H1 (cell line): Measurements from ENCODE around the gene CASK. TPM values are rescaled to one million over a fixed set of nuclear protein-coding genes. Genes with fewer than 3 reads are reported as not detected.

Experiments
- CTCF ChIA-PET: fragments of 300-600 bp; sonication (Branson Sonifier 250); formaldehyde crosslinking; loops from one replicate; lab custom pipeline; 2021; ENCODE audit not compliant: partially characterized antibody; lab: Charles Lee
- POLR2A ChIA-PET: fragments of 300-600 bp; sonication (Branson Sonifier 250); formaldehyde crosslinking; loops from one replicate; lab custom pipeline; 2021; ENCODE audit warnings: inconsistent platforms; ENCODE audit not compliant: partially characterized antibody; lab: Charles Lee
- DNase-seq, 2 experiments: peaks; one replicate each; pipeline versions ENCODE4 v3.0.0 to v3.0.0-alpha.2; 2010 to 2022; ENCODE audit warnings: low spot score in 2 of 2, low read depth in 1 of 2, mixed read lengths in 1 of 2
- FAIRE-seq: peaks from 2 replicates; lab custom pipeline; 2011; peaks lifted over from hg19 to GRCh38; lab: Jason Lieb, UNC
- H2AFZ ChIP-seq: 2 replicates; pipeline ENCODE4 v1.8.1; 2012; ENCODE audit warnings: low read length, inconsistent platforms
- H2AK5ac ChIP-seq: 2 replicates; pipeline ENCODE4 v1.6.1; 2013; ENCODE audit warnings: low read depth, low read length
- H2BK120ac ChIP-seq: replicated peaks from 2 replicates; pipeline ENCODE3; 2013; ENCODE audit warnings: low read depth, low read length, inconsistent platforms
- H2BK12ac ChIP-seq: 2 replicates; pipeline ENCODE4 v1.6.1; 2013; ENCODE audit warnings: low read depth, low read length
- H2BK15ac ChIP-seq: 2 replicates; pipeline ENCODE4 v1.6.1; 2013; ENCODE audit warnings: low read length
- H2BK20ac ChIP-seq: 2 replicates; pipeline ENCODE4 v1.6.1; 2013; ENCODE audit warnings: low read length
- H2BK5ac ChIP-seq: 2 replicates; pipeline ENCODE4 v1.6.1; 2013; ENCODE audit warnings: low read depth, low read length
- H3K14ac ChIP-seq: 2 replicates; pipeline ENCODE4 v1.6.1; 2013; ENCODE audit warnings: inconsistent platforms; ENCODE audit not compliant: insufficient read length
- H3K18ac ChIP-seq: 2 replicates; pipeline ENCODE4 v1.6.1; 2013; ENCODE audit warnings: low read length; ENCODE audit errors: extremely low read depth
- H3K23ac ChIP-seq: 2 replicates; pipeline ENCODE4 v1.6.1; 2013; ENCODE audit warnings: inconsistent platforms; ENCODE audit not compliant: insufficient read length
- H3K23me2 ChIP-seq: 2 replicates; pipeline ENCODE4 v1.6.1; 2013; ENCODE audit warnings: low read depth, low read length
- H3K27ac ChIP-seq: 2 replicates; pipeline ENCODE4 v1.6.1; 2011; ENCODE audit warnings: low read depth, low read length, inconsistent platforms
- H3K27me3 ChIP-seq, 4 experiments: replicated peaks in 1 of 4; 1 replicate in 1 of 4; 2 replicates in 3 of 4; pipeline versions ENCODE4 v1.6.1 to v1.8.1; 2011 to 2013; ENCODE audit warnings: low read length in 3 of 4, mild to moderate bottlenecking in 3 of 4, inconsistent platforms in 2 of 4, mixed read lengths in 2 of 4, moderate library complexity in 1 of 4; ENCODE audit not compliant: control insufficient read depth in 3 of 4, insufficient read depth in 3 of 4; ENCODE audit errors: extremely low read depth in 1 of 4
- H3K36me3 ChIP-seq, 4 experiments: 2 replicates each; pipeline versions ENCODE4 v1.6.1 to v1.8.1; 2011 to 2013; ENCODE audit warnings: mild to moderate bottlenecking in 4 of 4, low read length in 3 of 4, moderate library complexity in 2 of 4, control low read depth in 1 of 4, inconsistent platforms in 1 of 4; ENCODE audit not compliant: insufficient read depth in 4 of 4, control insufficient read depth in 2 of 4
- H3K4ac ChIP-seq: replicated peaks from 2 replicates; pipeline ENCODE3; 2013; ENCODE audit warnings: low read length, low read depth, mixed read lengths, inconsistent platforms; ENCODE audit not compliant: insufficient read length
- H3K4me1 ChIP-seq, 4 experiments: replicated peaks in 1 of 4; 1 replicate in 1 of 4; 2 replicates in 3 of 4; pipeline versions ENCODE4 v1.6.1 to v1.8.1; 2011 to 2013; ENCODE audit warnings: low read length in 3 of 4, inconsistent platforms in 2 of 4, mixed read lengths in 1 of 4; ENCODE audit not compliant: insufficient read depth in 4 of 4, control insufficient read depth in 3 of 4
- H3K4me2 ChIP-seq, 2 experiments: 2 replicates each; pipeline versions ENCODE4 v1.6.1 to v1.8.1; 2011 to 2013; ENCODE audit warnings: low read depth in 2 of 2, low read length in 2 of 2, control low read depth in 1 of 2, inconsistent platforms in 1 of 2, mild to moderate bottlenecking in 1 of 2; ENCODE audit not compliant: insufficient read depth in 1 of 2
- H3K4me3 ChIP-seq, 4 experiments: fragments of 200-600, 300-600 bp in 1 of 4; sonication (generic), shearing (Covaris generic), sonication (Bioruptor Twin) in 1 of 4; 2 replicates each; pipeline versions ENCODE4 v1.5.1 to v1.8.1; 2011 to 2016; ENCODE audit warnings: low read length in 4 of 4, low read depth in 3 of 4, control low read depth in 2 of 4, inconsistent platforms in 2 of 4, mild to moderate bottlenecking in 2 of 4, mixed read lengths in 1 of 4, moderate library complexity in 1 of 4; ENCODE audit not compliant: insufficient read depth in 2 of 4; ENCODE audit errors: extremely low read depth in 1 of 4
- H3K56ac ChIP-seq: replicated peaks from 2 replicates; pipeline ENCODE3; 2013; ENCODE audit warnings: low read depth, mild to moderate bottlenecking, mixed read lengths, low read length, inconsistent platforms; ENCODE audit not compliant: insufficient read length
- H3K79me1 ChIP-seq: 2 replicates; pipeline ENCODE4 v1.6.1; 2013; ENCODE audit warnings: low read depth, low read length, control low read depth
- H3K79me2 ChIP-seq, 2 experiments: 2 replicates each; pipeline versions ENCODE4 v1.6.1 to v1.8.1; 2012 to 2013; ENCODE audit warnings: low read length in 2 of 2, mild to moderate bottlenecking in 2 of 2, inconsistent platforms in 1 of 2; ENCODE audit not compliant: insufficient read depth in 2 of 2, control insufficient read depth in 1 of 2
- H3K9ac ChIP-seq, 4 experiments: replicated peaks in 1 of 4; 1 replicate in 1 of 4; 2 replicates in 3 of 4; pipeline versions ENCODE4 v1.6.1 to v1.8.1; 2011 to 2013; ENCODE audit warnings: low read depth in 3 of 4, low read length in 3 of 4, control low read depth in 2 of 4, mild to moderate bottlenecking in 2 of 4, moderate library complexity in 2 of 4, inconsistent platforms in 1 of 4; ENCODE audit errors: extremely low read depth in 1 of 4
- H3K9me3 ChIP-seq, 2 experiments: 2 replicates each; pipeline versions ENCODE4 v1.6.1 to v1.8.1; 2012 to 2013; ENCODE audit warnings: mild to moderate bottlenecking in 2 of 2, moderate library complexity in 2 of 2, control low read depth in 1 of 2, inconsistent platforms in 1 of 2, low read depth in 1 of 2, low read length in 1 of 2, mixed read lengths in 1 of 2; ENCODE audit not compliant: insufficient read depth in 2 of 2
- H4K20me1 ChIP-seq, 2 experiments: replicated peaks in 1 of 2; 2 replicates each; pipeline versions ENCODE3 to v1.8.1; 2011 to 2013; ENCODE audit warnings: inconsistent platforms in 2 of 2, low read length in 2 of 2, mild to moderate bottlenecking in 1 of 2; ENCODE audit not compliant: insufficient read depth in 2 of 2, control insufficient read depth in 1 of 2
- H4K5ac ChIP-seq: 2 replicates; pipeline ENCODE4 v1.6.1; 2013; ENCODE audit warnings: low read length, low read depth, mixed read lengths, inconsistent platforms; ENCODE audit not compliant: insufficient read length
- H4K8ac ChIP-seq: 2 replicates; pipeline ENCODE4 v1.8.0; 2013; ENCODE audit warnings: mild to moderate bottlenecking, moderate library complexity, low read length, inconsistent platforms; ENCODE audit not compliant: insufficient read depth; ENCODE audit errors: extremely low read depth
- H4K91ac ChIP-seq: replicated peaks from 2 replicates; pipeline ENCODE3; 2013; ENCODE audit warnings: low read length, mixed read lengths, inconsistent platforms; ENCODE audit not compliant: insufficient read length
- RFX5 ChIP-seq: IDR thresholded peaks from 2 replicates; pipeline ENCODE4 v1.6.1; 2011; ENCODE audit warnings: low read depth, low read length, improper control_type of control experiment, borderline replicate concordance
- WGBS, 2 experiments: shearing (Covaris generic) in 1 of 2; methylation state at CpG; one replicate each; pipeline versions ENCODE4 v1.1.6 to v1.1.7; 2013 to 2015; ENCODE audit warnings: low lambda C conversion rate in 2 of 2, mixed read lengths in 2 of 2, inconsistent platforms in 1 of 2, low coverage in 1 of 2, missing lambda C conversion rate in 1 of 2; ENCODE audit not compliant: insufficient replicate concordance in 2 of 2, insufficient coverage in 1 of 2, insufficient read length in 1 of 2; ENCODE audit errors: extremely low coverage in 1 of 2, missing lambda C conversion rate in 1 of 2; 5-methylcytosine and 5-hydroxymethylcytosine counted together
- polyA plus RNA-seq, 7 experiments: library from polyadenylated mRNA; depleted of rRNA in 3 of 7; stranded (reverse) in 5 of 7; unstranded in 2 of 7; fragments of >200 nt in 5 of 7; fragments of 200-250 nt in 2 of 7; gene quantifications; 1 replicate in 5 of 7; 2 replicates in 1 of 7; 4 replicates in 1 of 7; pipeline versions ENCODE4 v1.2.1 to v1.2.3, GENCODE V29; 2011 to 2013; ENCODE audit warnings: missing spikeins in 2 of 7, mixed read lengths in 2 of 7
- total RNA-seq: library from RNA; stranded (reverse); fragmentation: NEBNext Ultra II Directional; extraction: Animal tissue kit (Norgen Biotek cat#: 25700); gene quantifications from 2 replicates; pipeline ENCODE4 v1.2.1, GENCODE V29; 2021

The CASK gene
- total and polyA plus RNA-seq, 2 of the 8 experiments (the other 6 are each of a cell fraction or from before 2014, with no cell fraction given), result 21.6 to 55.1 TPM

DNA sequence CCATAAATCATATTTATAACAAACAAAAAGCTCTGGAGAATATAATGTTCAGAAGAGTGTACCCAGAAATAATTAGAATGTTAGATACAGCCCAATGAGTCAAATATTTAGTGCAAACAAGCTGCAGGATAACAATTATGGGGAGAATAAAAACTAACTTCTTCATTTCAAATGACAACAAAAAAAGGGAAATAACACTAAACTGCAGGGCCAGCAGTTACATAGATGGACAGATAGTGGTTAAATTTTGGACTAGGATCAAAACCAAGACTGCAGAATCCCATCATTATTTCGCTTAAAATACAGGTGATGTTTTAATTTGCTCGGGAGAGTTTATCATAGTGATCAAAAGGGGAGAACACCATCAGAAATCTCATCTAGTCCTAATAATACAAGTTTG, 235.2 kb downstream of the CASK start:
- Histone ChIP-seq H3K4me1 (no peaks in the 10 kb centered on the region), H2AK5ac (no peak overlapping the region), H4K5ac (no peak overlapping the region), H3K23me2 (no peaks in the 10 kb centered on the region), H3K27me3 (no peaks in the 10 kb centered on the region), H2AFZ (no peak overlapping the region), H3K23ac (no peak overlapping the region), H4K8ac (no peak overlapping the region), H3K56ac (no peak overlapping the region), H3K9ac (no peak overlapping the region), H3K14ac (no peak overlapping the region), H2BK12ac (no peak overlapping the region), H3K4ac (no peak overlapping the region), H3K9me3 (no peaks in the 10 kb centered on the region), H4K91ac (no peak overlapping the region), H3K4me2 (no peak overlapping the region), H3K18ac (no peak overlapping the region), H3K4me3 (no peak overlapping the region), H2BK20ac (no peak overlapping the region), H3K27ac (no peak overlapping the region), H4K20me1 (no peaks in the 10 kb centered on the region), H2BK5ac (no peak overlapping the region), H3K79me2 (no peaks in the 10 kb centered on the region), H3K79me1 (no peaks in the 10 kb centered on the region), H2BK120ac (no peak overlapping the region), H2BK15ac (no peak overlapping the region), H3K36me3 (no peaks in the 10 kb centered on the region)
- whole genome bisulfite sequencing, 2 experiments, result 87% methylated on average over 2 of the region's 2 CpGs; no CpG with 5 or more reads in 1 of the 2 experiments
- ChIA-PET POLR2A (interaction anchor here (0.7 kb wide), 1 partner anchor 29 kb away, joined by 3 read pairs; no protein-coding TSS in a partner anchor), CTCF (interaction anchor here (0.6 to 0.7 kb wide), 2 partner anchors 18 to 90 kb away, joined by 3 read pairs; no protein-coding TSS in a partner anchor)
- no peak for FAIRE-seq
- DNase-seq, result no peak
- TF ChIP-seq RFX5, result no peak
